HCT116 (cell line): ENCODE measurements around the gene FAM3B. TPM values are rescaled to one million over a fixed set of nuclear protein-coding genes. Genes with fewer than 3 reads are reported as not detected.

ENCODE experiments used
- ATAC-seq: fragments of 200-7000 bp; cut with Tn5 transposase; 2 replicates; pipeline ENCODE4 v1.9.1; 2020; ENCODE audit warnings: mild to moderate bottlenecking, moderate library complexity
- BruUV-seq: library from RNA; stranded (reverse); fragments of 400-500 nt; replicated peaks from 2 replicates; lab custom pipeline; 2021; lab: Mats Ljungman, UMichigan
- CTCF ChIA-PET: fragments of 300-600 bp; sonication (Branson Sonifier 250); formaldehyde crosslinking; loops from one replicate; lab custom pipeline; 2021; ENCODE audit warnings: antibody characterized with exemption; lab: Charles Lee
- POLR2A ChIA-PET: fragments of 300-600, 350-600 bp; sonication (Branson Sonifier 250); formaldehyde crosslinking; loops from one replicate; lab custom pipeline; 2021; ENCODE audit warnings: antibody characterized with exemption; lab: Charles Lee
- RAD21 ChIA-PET, 2 experiments: fragments of 300-600 bp; sonication (Branson Sonifier 250); formaldehyde crosslinking; loops; one replicate each; lab custom pipeline; 2023; ENCODE audit warnings: low total read pairs in 2 of 2; ENCODE audit not compliant: uncharacterized antibody in 2 of 2, unreplicated experiment in 2 of 2, low non-redundant PET in 1 of 2; lab: Charles Lee
- DNase-seq: peaks from one replicate; pipeline ENCODE4 v3.0.0-alpha.2; 2010; ENCODE audit warnings: low read depth, low spot score
- H2AFZ ChIP-seq: fragments of 200-600 bp; shearing (Covaris generic), sonication (generic); 2 replicates; pipeline ENCODE4 v1.6.1; 2017; ENCODE audit warnings: low read depth, mixed run types, mixed read lengths, antibody characterized with exemption, low read length; ENCODE audit not compliant: poor library complexity, severe bottlenecking
- H3K27ac ChIP-seq: 2 replicates; pipeline ENCODE4 v1.5.1; 2012; ENCODE audit warnings: low read depth, low read length
- H3K27me3 ChIP-seq: fragments of 200-600 bp; sonication (generic); 2 replicates; pipeline ENCODE4 v1.6.1; 2016; ENCODE audit warnings: mixed run types, low read length, mixed read lengths; ENCODE audit not compliant: insufficient read depth
- H3K36me3 ChIP-seq, 2 experiments: fragments of 200-500 bp in 1 of 2; fragments of 200-600 bp in 1 of 2; sonication (Bioruptor generic) in 1 of 2; sonication (generic) in 1 of 2; 2 replicates each; pipeline versions ENCODE4 v1.5.1 to v1.6.1; 2014 to 2016; ENCODE audit warnings: low read length in 2 of 2, inconsistent platforms in 1 of 2, mixed read lengths in 1 of 2, mixed run types in 1 of 2; ENCODE audit not compliant: insufficient read depth in 2 of 2, control insufficient read depth in 1 of 2
- H3K4me1 ChIP-seq, 2 experiments: fragments of 200-600 bp in 1 of 2; sonication (generic) in 1 of 2; 2 replicates each; pipeline versions ENCODE4 v1.5.1 to v1.6.1; 2012 to 2017; ENCODE audit warnings: low read length in 2 of 2, inconsistent platforms in 1 of 2, mild to moderate bottlenecking in 1 of 2, mixed read lengths in 1 of 2, mixed run types in 1 of 2, moderate library complexity in 1 of 2; ENCODE audit not compliant: insufficient read depth in 2 of 2, control insufficient read depth in 1 of 2
- H3K4me2 ChIP-seq: fragments of 200-600 bp; sonication (generic); 2 replicates; pipeline ENCODE4 v1.6.1; 2017; ENCODE audit warnings: mixed run types, low read length, mixed read lengths
- H3K4me3 ChIP-seq, 2 experiments: fragments of 200-600 bp in 1 of 2; sonication (generic) in 1 of 2; replicated peaks in 1 of 2; 2 replicates each; pipeline ENCODE4 v1.5.1; 2011 to 2016; ENCODE audit warnings: low read length in 2 of 2, control low read depth in 1 of 2, low read depth in 1 of 2, mild to moderate bottlenecking in 1 of 2, mixed read lengths in 1 of 2, mixed run types in 1 of 2
- H3K79me2 ChIP-seq: fragments of 200-600 bp; sonication (generic); 2 replicates; pipeline ENCODE4 v1.6.1; 2017; ENCODE audit warnings: mild to moderate bottlenecking, mixed run types, low read length, moderate library complexity, mixed read lengths; ENCODE audit not compliant: insufficient read depth
- H3K9ac ChIP-seq: fragments of 200-600 bp; sonication (generic); 2 replicates; pipeline ENCODE4 v1.6.1; 2016; ENCODE audit warnings: low read length, mixed read lengths
- H3K9me2 ChIP-seq: fragments of 200-600 bp; sonication (generic), shearing (Covaris generic); 2 replicates; pipeline ENCODE4 v1.6.1; 2017; ENCODE audit warnings: mixed run types, mild to moderate bottlenecking, moderate library complexity; ENCODE audit not compliant: insufficient read depth
- H3K9me3 ChIP-seq, 2 experiments: fragments of 200-500 bp in 1 of 2; fragments of 200-600 bp in 1 of 2; sonication (Bioruptor generic) in 1 of 2; sonication (generic) in 1 of 2; 2 replicates each; pipeline ENCODE4 v1.6.1; 2014 to 2017; ENCODE audit warnings: low read length in 2 of 2, mixed read lengths in 2 of 2, inconsistent platforms in 1 of 2, low read depth in 1 of 2, mild to moderate bottlenecking in 1 of 2, mixed run types in 1 of 2, moderate library complexity in 1 of 2; ENCODE audit not compliant: control insufficient read depth in 1 of 2, insufficient read depth in 1 of 2
- H4K20me1 ChIP-seq: fragments of 200-600 bp; sonication (generic), shearing (Covaris generic); 2 replicates; pipeline ENCODE4 v1.6.1; 2017; ENCODE audit warnings: mixed run types, mild to moderate bottlenecking, moderate library complexity; ENCODE audit not compliant: insufficient read depth
- ATF3 ChIP-seq: IDR thresholded peaks from 2 replicates; pipeline ENCODE4 v1.6.1; 2012
- CEBPB ChIP-seq: IDR thresholded peaks from 2 replicates; pipeline ENCODE4 v1.6.1; 2012; ENCODE audit warnings: low read depth
- CTCF ChIP-seq, 3 experiments: fragments of 200-600 bp in 1 of 3; sonication (generic) in 1 of 3; IDR thresholded peaks in 2 of 3; conservative IDR thresholded peaks in 1 of 3; 2 replicates each; pipeline ENCODE4 v1.5.1; 2012 to 2017; ENCODE audit warnings: low read depth in 2 of 3, low read length in 2 of 3, antibody characterized with exemption in 1 of 3, borderline replicate concordance in 1 of 3, control low read depth in 1 of 3, mild to moderate bottlenecking in 1 of 3, mixed read lengths in 1 of 3, mixed run types in 1 of 3, moderate library complexity in 1 of 3; ENCODE audit not compliant: insufficient read depth in 1 of 3
- ELF1 ChIP-seq: IDR thresholded peaks from 2 replicates; pipeline ENCODE4 v1.6.1; 2012; ENCODE audit warnings: low read depth, borderline replicate concordance
- EZH2 ChIP-seq: fragments of 200-600 bp; sonication (generic); IDR thresholded peaks from 2 replicates; pipeline ENCODE4 v1.6.1; 2017; ENCODE audit warnings: antibody characterized with exemption, mixed run types
- POLR2A ChIP-seq: IDR thresholded peaks from 2 replicates; pipeline ENCODE4 v1.7.0; 2011; ENCODE audit warnings: borderline replicate concordance; ENCODE audit not compliant: insufficient read depth, insufficient read length; ENCODE audit errors: extremely low read depth
- POLR2AphosphoS5 ChIP-seq: IDR thresholded peaks from 2 replicates; pipeline ENCODE4 v1.6.1; 2011; ENCODE audit warnings: mild to moderate bottlenecking, low read depth, low read length, moderate library complexity
- SIN3A ChIP-seq: IDR thresholded peaks from 2 replicates; pipeline ENCODE4 v1.6.1; 2012; ENCODE audit warnings: low read depth
- SP1 ChIP-seq: IDR thresholded peaks from 2 replicates; pipeline ENCODE4 v1.6.1; 2012; ENCODE audit warnings: low read depth
- SRF ChIP-seq: IDR thresholded peaks from 2 replicates; pipeline ENCODE4 v1.6.1; 2012; ENCODE audit warnings: low read depth
- TCF7L2 ChIP-seq: IDR thresholded peaks from 2 replicates; pipeline ENCODE4 v1.7.0; 2011; ENCODE audit warnings: borderline replicate concordance, inconsistent platforms; ENCODE audit not compliant: insufficient read depth, insufficient read length; ENCODE audit errors: extremely low read depth
- YY1 ChIP-seq: IDR thresholded peaks from 2 replicates; pipeline ENCODE4 v1.6.1; 2011; ENCODE audit warnings: low read length, low read depth, moderate library complexity, mild to moderate bottlenecking; ENCODE audit not compliant: insufficient replicate concordance; ENCODE audit errors: extremely low read depth
- ZBTB33 ChIP-seq: IDR thresholded peaks from 2 replicates; pipeline ENCODE4 v1.6.1; 2011; ENCODE audit warnings: mild to moderate bottlenecking, low read length, moderate library complexity; ENCODE audit not compliant: insufficient replicate concordance; ENCODE audit errors: extremely low read depth
- ZFX ChIP-seq: fragments of 450-650 bp; IDR thresholded peaks from 2 replicates; pipeline ENCODE4 v1.6.1; 2017
- intact Hi-C: fragments of 100-400 bp; cut with micrococcal nuclease; formaldehyde crosslinking; loops from 2 replicates; pipeline ENCODE4 v1.10.0; 2022
- total RNA-seq: library from RNA; stranded (reverse); gene quantifications from one replicate; pipeline ENCODE4 v1.2.1, GENCODE V29; 2021; ENCODE audit not compliant: unreplicated experiment

FAM3B gene
- total RNA-seq, 1 experiment from 2014 or later, result not detected

- no peaks in the 10 kb centered on the region for H3K9me3 ChIP-seq
- RAD21 ChIA-PET, result no interaction called here
- no peak for ATAC-seq
- H4K20me1 ChIP-seq, result no peaks in the 10 kb centered on the region
- CTCF ChIA-PET, result no interaction called here
- no peak overlapping the region for H3K27ac ChIP-seq
- POLR2A ChIA-PET, result no interaction called here
- H3K27me3 ChIP-seq, result peaks cover 47% of the 10 kb centered on the region
- TF ChIP-seq ATF3 (no peak), SP1 (no peak), ZBTB33 (no peak), ELF1 (no peak), ZFX (no peak), POLR2A (no peak), EZH2 (no peak), TCF7L2 (no peak), CTCF (IDR thresholded peaks at IDR 0.05 in 2 of 3, conservative IDR thresholded peaks at IDR 0.05 in 1 of 3; ENCODE audit: borderline replicate concordance in 1 of 3, insufficient read depth in 1 of 3, low read depth in 2 of 3, low read length in 2 of 3) (no peak), SIN3A (no peak), POLR2AphosphoS5 (no peak), CEBPB (no peak), SRF (no peak), YY1 (no peak)
- TF ChIP-seq, all 23 proteins: peak for 0
- Histone ChIP-seq H3K9ac (no peak overlapping the region), H3K4me1 (no peaks in the 10 kb centered on the region), H3K9me2 (no peaks in the 10 kb centered on the region), H3K4me3 (no peak overlapping the region), H3K4me2 (no peak overlapping the region), H2AFZ (no peak overlapping the region), H3K79me2 (no peaks in the 10 kb centered on the region), H3K36me3 (no peaks in the 10 kb centered on the region)
- DNase-seq, result no peak
- intact Hi-C loops, result no loop called here
- no TSS peak for BruUV-seq
Measured at GRCh38 chr21:41403331-41403730, 86.7 kb downstream of the FAM3B start.
